SK-N-SH treated with all-trans-retinoic acid at 6 μM for 48 hours (cell line): ENCODE measurements around the gene TRPV4.

Source experiments
- ATAC-seq: fragments of 200-7000 bp; cut with Tn5 transposase; 3 replicates; pipeline ENCODE4 v1.9.1; 2020; ENCODE audit warnings: mild to moderate bottlenecking, moderate library complexity
- BACH2 ChIP-seq: fragments of 250-450 bp; sonication (Bioruptor Pico); IDR thresholded peaks from 2 replicates; pipeline ENCODE4 v1.9.0; 2021; ENCODE audit warnings: mild to moderate bottlenecking, borderline replicate concordance
- CREB5 ChIP-seq: fragments of 250-450 bp; sonication (Bioruptor Pico); IDR thresholded peaks from 2 replicates; pipeline ENCODE4 v1.5.1; 2020; ENCODE audit warnings: low read depth, mild to moderate bottlenecking, moderate library complexity
- CSDC2 ChIP-seq: fragments of 250-450 bp; sonication (Bioruptor Pico); IDR thresholded peaks from 2 replicates; pipeline ENCODE4 v1.5.0; 2020; ENCODE audit warnings: mild to moderate bottlenecking, moderate library complexity
- GLIS3 ChIP-seq: fragments of 250-450 bp; sonication (Bioruptor Pico); IDR thresholded peaks from 2 replicates; pipeline ENCODE4 v1.5.0; 2020; ENCODE audit warnings: mild to moderate bottlenecking, moderate library complexity
- ISL1 ChIP-seq: fragments of 250-450 bp; sonication (Bioruptor Pico); IDR thresholded peaks from 2 replicates; pipeline ENCODE4 v2.1.2; 2022; ENCODE audit warnings: mild to moderate bottlenecking, moderate library complexity
- OSR1 ChIP-seq: fragments of 250-450 bp; sonication (Bioruptor Pico); IDR thresholded peaks from 2 replicates; pipeline ENCODE4 v1.8.0; 2022; ENCODE audit warnings: moderate library complexity, mild to moderate bottlenecking, inconsistent platforms
- PATZ1 ChIP-seq: fragments of 250-450 bp; sonication (Bioruptor Pico); IDR thresholded peaks from 2 replicates; pipeline ENCODE4 v1.8.0; 2020; ENCODE audit warnings: mild to moderate bottlenecking, moderate library complexity, borderline replicate concordance
- POU6F1 ChIP-seq: fragments of 250-450 bp; sonication (Bioruptor Pico); IDR thresholded peaks from 2 replicates; pipeline ENCODE4 v1.8.0; 2021; ENCODE audit warnings: low read depth, mild to moderate bottlenecking, moderate library complexity, borderline replicate concordance
- PPARA ChIP-seq: fragments of 250-450 bp; sonication (Bioruptor Pico); IDR thresholded peaks from 2 replicates; pipeline ENCODE4 v1.5.0; 2020; ENCODE audit warnings: mild to moderate bottlenecking, borderline replicate concordance
- RARB ChIP-seq: fragments of 250-450 bp; sonication (Bioruptor Pico); IDR thresholded peaks from 2 replicates; pipeline ENCODE4 v1.8.0; 2021; ENCODE audit warnings: mild to moderate bottlenecking, moderate library complexity
- TCF4 ChIP-seq: fragments of 250-450 bp; sonication (Bioruptor Pico); IDR thresholded peaks from 2 replicates; pipeline ENCODE4 v1.8.0; 2021; ENCODE audit warnings: mild to moderate bottlenecking, moderate library complexity, borderline replicate concordance
- TOX ChIP-seq: fragments of 250-450 bp; sonication (Bioruptor Pico); IDR thresholded peaks from 2 replicates; pipeline ENCODE4 v1.8.0; 2021; ENCODE audit warnings: mild to moderate bottlenecking, moderate library complexity, borderline replicate concordance
- TSHZ2 ChIP-seq: fragments of 250-450 bp; sonication (Bioruptor Pico); IDR thresholded peaks from 2 replicates; pipeline ENCODE4 v1.5.0; 2020; ENCODE audit warnings: mild to moderate bottlenecking, moderate library complexity
- ZC3H10 ChIP-seq: fragments of 250-450 bp; sonication (Bioruptor Pico); IDR thresholded peaks from 2 replicates; pipeline ENCODE4 v1.5.1; 2021; ENCODE audit warnings: mild to moderate bottlenecking, moderate library complexity
- ZFP3 ChIP-seq: fragments of 250-450 bp; sonication (Bioruptor Pico); IDR thresholded peaks from 2 replicates; pipeline ENCODE4 v1.5.0; 2020; ENCODE audit warnings: mild to moderate bottlenecking, moderate library complexity
- ZFP30 ChIP-seq: fragments of 450-650 bp; formaldehyde crosslinking; IDR thresholded peaks from 2 replicates; pipeline ENCODE4 v1.5.0; 2022; ENCODE audit warnings: mild to moderate bottlenecking, moderate library complexity
- ZNF70 ChIP-seq: fragments of 450-650 bp; formaldehyde crosslinking; IDR thresholded peaks from 2 replicates; pipeline ENCODE4 v1.5.0; 2020; ENCODE audit warnings: mild to moderate bottlenecking, moderate library complexity
- ZNF8 ChIP-seq: fragments of 450-650 bp; formaldehyde crosslinking; IDR thresholded peaks from 2 replicates; pipeline ENCODE4 v1.5.0; 2020; ENCODE audit warnings: mild to moderate bottlenecking, moderate library complexity

The TRPV4 gene

GRCh38 chr12:109743076-109743910 lies 89.9 kb downstream of the TRPV4 start:
- no peak for ATAC-seq
- TF ChIP-seq RARB (CRISPR knock-in tag) (no peak), TCF4 (CRISPR knock-in tag) (no peak), ZNF8 (CRISPR knock-in tag) (no peak), ISL1 (CRISPR knock-in tag) (no peak), CREB5 (no peak), ZNF70 (no peak), ZFP30 (CRISPR knock-in tag) (no peak), PPARA (CRISPR knock-in tag) (no peak), CSDC2 (CRISPR knock-in tag) (no peak), POU6F1 (CRISPR knock-in tag) (no peak)

GRCh38 chr12:109741970-109742703 lies 91.1 kb downstream of the TRPV4 start:
- no peak for ATAC-seq
- TF ChIP-seq ZFP30 (CRISPR knock-in tag) (no peak), TCF4 (CRISPR knock-in tag) (no peak), GLIS3 (CRISPR knock-in tag) (no peak), ZFP3 (no peak), PATZ1 (CRISPR knock-in tag) (no peak), ISL1 (CRISPR knock-in tag) (no peak), TOX (CRISPR knock-in tag) (no peak), ZNF8 (CRISPR knock-in tag) (no peak), ZC3H10 (CRISPR knock-in tag) (no peak), TSHZ2 (CRISPR knock-in tag) (no peak), POU6F1 (CRISPR knock-in tag) (no peak), BACH2 (CRISPR knock-in tag) (no peak), OSR1 (CRISPR knock-in tag) (no peak)
